ENCODE data around the gene NUDT13.

GRCh38 chr10:73084209-73084608, 26.0 kb upstream of the NUDT13 start:
- no peak for TF ChIP-seq CTCF (IDR thresholded peaks at IDR 0.05)
- no peak for TF ChIP-seq POLR2A (IDR thresholded peaks at IDR 0.05)
